CD4-positive, CD25-positive, alpha-beta regulatory T cell (primary cell): ENCODE data around the gene IRF2. TPM values are rescaled to one million over a fixed set of nuclear protein-coding genes. Genes with fewer than 3 reads are reported as not detected.

Source experiments
- ATAC-seq, 2 donors: fragments of 150-1000 bp; cut with Tn5 transposase; one replicate each; pipeline ENCODE4 v1.10.0; 2021; ENCODE audit warnings: low read depth in 2 of 2, moderate number of reproducible peaks in 2 of 2, moderate library complexity in 1 of 2
- DNase-seq, 3 donors: peaks; one replicate each; pipeline versions ENCODE4 v3.0.0 to v3.0.0-alpha.2; 2012 to 2022; ENCODE audit warnings: mixed read lengths in 1 of 3
- H3K27ac ChIP-seq: one replicate; pipeline ENCODE4 v1.7.0; 2013; ENCODE audit warnings: mild to moderate bottlenecking, low read length; ENCODE audit not compliant: insufficient read depth, poor library complexity, severe bottlenecking
- H3K27me3 ChIP-seq: one replicate; pipeline ENCODE4 v1.7.0; 2013; ENCODE audit warnings: low read length; ENCODE audit not compliant: control insufficient read depth, insufficient read depth
- H3K36me3 ChIP-seq: one replicate; pipeline ENCODE4 v1.7.0; 2013; ENCODE audit warnings: mild to moderate bottlenecking, low read length, moderate library complexity; ENCODE audit not compliant: control insufficient read depth, insufficient read depth
- H3K4me1 ChIP-seq: 2 replicates; pipeline ENCODE4 v1.7.0; 2013; ENCODE audit warnings: mild to moderate bottlenecking, low read length; ENCODE audit not compliant: insufficient read depth, control insufficient read depth, poor library complexity, severe bottlenecking
- H3K4me3 ChIP-seq: one replicate; pipeline ENCODE4 v1.7.0; 2013; ENCODE audit warnings: low read depth, mild to moderate bottlenecking, low read length, moderate library complexity
- H3K9me3 ChIP-seq, 2 experiments: 1 replicate in 1 of 2; 2 replicates in 1 of 2; pipeline ENCODE4 v1.7.0; 2013; ENCODE audit warnings: low read length in 2 of 2, mild to moderate bottlenecking in 1 of 2, moderate library complexity in 1 of 2; ENCODE audit not compliant: control insufficient read depth in 2 of 2
- H3K27ac Mint-ChIP-seq, 3 donors: one replicate each; pipeline ENCODE4 v1.8.0; 2020 to 2022; ENCODE audit warnings: mild to moderate bottlenecking in 3 of 3, mixed read lengths in 3 of 3, moderate library complexity in 2 of 3
- H3K27me3 Mint-ChIP-seq: one replicate; pipeline ENCODE4 v1.8.0; 2022; ENCODE audit warnings: mild to moderate bottlenecking, mixed read lengths
- H3K36me3 Mint-ChIP-seq: one replicate; pipeline ENCODE4 v1.8.0; 2020; ENCODE audit warnings: mixed read lengths
- H3K4me1 Mint-ChIP-seq, 4 donors: one replicate each; pipeline ENCODE4 v1.8.0; 2020 to 2022; ENCODE audit warnings: mixed read lengths in 4 of 4, mild to moderate bottlenecking in 1 of 4
- H3K4me3 Mint-ChIP-seq, 4 donors: one replicate each; pipeline ENCODE4 v1.8.0; 2020 to 2022; ENCODE audit warnings: mild to moderate bottlenecking in 4 of 4, mixed read lengths in 4 of 4, moderate library complexity in 3 of 4
- H3K9me3 Mint-ChIP-seq, 7 donors: one replicate each; pipeline ENCODE4 v1.8.0; 2020 to 2022; ENCODE audit warnings: mixed read lengths in 7 of 7, mild to moderate bottlenecking in 3 of 7, moderate library complexity in 2 of 7
- polyA plus RNA-seq, 4 donors: library from polyadenylated mRNA; unstranded; fragments of 300-500 nt; fragmentation: Illumina TruSeq; gene quantifications; one replicate each; pipeline ENCODE4 v1.2.3, GENCODE V29; 2021
- total RNA-seq: library from RNA; stranded (reverse); gene quantifications from one replicate; pipeline ENCODE4 v1.2.3, GENCODE V29; 2022

IRF2 gene
- total and polyA plus RNA-seq, 5 donors from 2014 or later, result 63.4 to 112 (median 98.3) TPM

- no peak overlapping the region for H3K4me3 ChIP-seq
- peak overlapping the region in 3 of 4 donors; percentile 11 to 72 (median 30) for H3K4me3 Mint-ChIP-seq
- no peaks in the 10 kb centered on the region for H3K9me3 ChIP-seq
- peak in 1 of 2 donors; percentile 39 for ATAC-seq
- H3K27ac Mint-ChIP-seq, result peak overlapping the region; percentile 42 to 89 (median 72)
- no peak for DNase-seq
- H3K27me3 Mint-ChIP-seq, result no peaks in the 10 kb centered on the region
- H3K27me3 ChIP-seq, result no peaks in the 10 kb centered on the region
- peak overlapping the region; percentile 42 for H3K27ac ChIP-seq
- peaks cover 51% of the 10 kb centered on the region for H3K36me3 ChIP-seq
- peaks cover 14% of the 10 kb centered on the region for H3K4me1 ChIP-seq
- H3K36me3 Mint-ChIP-seq, result peaks cover 61% of the 10 kb centered on the region
- peaks cover 20 to 79% (median 62%) of the 10 kb centered on the region in 4 donors for H3K4me1 Mint-ChIP-seq
- H3K9me3 Mint-ChIP-seq, result peaks cover 0 to 4% (median 0%) of the 10 kb centered on the region in 7 donors
Measured at GRCh38 chr4:184427093-184427492, 47.3 kb downstream of the IRF2 start.

- peaks cover 70% of the 10 kb centered on the region for H3K36me3 Mint-ChIP-seq
- DNase-seq (no peak), ATAC-seq (no peak)
- Histone ChIP-seq H3K9me3 (no peaks in the 10 kb centered on the region), H3K4me3 (no peak overlapping the region), H3K36me3 (peaks cover 53% of the 10 kb centered on the region), H3K27ac (no peak overlapping the region), H3K4me1 (peaks cover 32% of the 10 kb centered on the region), H3K27me3 (no peaks in the 10 kb centered on the region)
- H3K4me3 Mint-ChIP-seq, result no peak overlapping the region
- peaks cover 0 to 4% (median 0%) of the 10 kb centered on the region in 7 donors for H3K9me3 Mint-ChIP-seq
- no peaks in the 10 kb centered on the region for H3K27me3 Mint-ChIP-seq
- peak overlapping the region in 1 of 3 donors; percentile 80 for H3K27ac Mint-ChIP-seq
- peaks cover 32 to 82% (median 68%) of the 10 kb centered on the region in 4 donors for H3K4me1 Mint-ChIP-seq
Measured at GRCh38 chr4:184424993-184425758, 49.2 kb downstream of the IRF2 start.

GRCh38 chr4:184424279-184424678 is 50.1 kb downstream of the IRF2 start:
- H3K36me3 Mint-ChIP-seq, result peaks cover 64% of the 10 kb centered on the region
- peak overlapping the region in 1 of 4 donors; percentile 22 for H3K4me3 Mint-ChIP-seq
- no peaks in the 10 kb centered on the region for H3K27me3 Mint-ChIP-seq
- DNase-seq, result no peak
- peak overlapping the region; percentile 48 to 80 (median 55) for H3K27ac Mint-ChIP-seq
- H3K36me3 ChIP-seq, result peaks cover 53% of the 10 kb centered on the region
- no peak overlapping the region for H3K27ac ChIP-seq
- H3K4me1 ChIP-seq, result peaks cover 41% of the 10 kb centered on the region
- no peak overlapping the region for H3K4me3 ChIP-seq
- no peaks in the 10 kb centered on the region for H3K9me3 ChIP-seq
- H3K27me3 ChIP-seq, result no peaks in the 10 kb centered on the region
- peaks cover 32 to 83% (median 66%) of the 10 kb centered on the region in 4 donors for H3K4me1 Mint-ChIP-seq
- peaks cover 0 to 4% (median 0%) of the 10 kb centered on the region in 7 donors for H3K9me3 Mint-ChIP-seq
- ATAC-seq, result no peak

- Mint-ChIP-seq H3K27me3 (no peaks in the 10 kb centered on the region), H3K9me3 (peaks cover 0 to 4% (median 0%) of the 10 kb centered on the region in 7 donors), H3K36me3 (peaks cover 65% of the 10 kb centered on the region), H3K4me3 (peak overlapping the region in 2 of 4 donors; percentile 22 to 35), H3K4me1 (peaks cover 37 to 91% (median 71%) of the 10 kb centered on the region in 4 donors), H3K27ac (peak overlapping the region; percentile 17 to 55 (median 53))
- Histone ChIP-seq H3K27me3 (no peaks in the 10 kb centered on the region), H3K9me3 (no peaks in the 10 kb centered on the region), H3K4me1 (peaks cover 52% of the 10 kb centered on the region), H3K4me3 (no peak overlapping the region), H3K36me3 (peaks cover 54% of the 10 kb centered on the region), H3K27ac (peak overlapping the region; percentile 34)
- DNase-seq (no peak), ATAC-seq (no peak)
Measured at GRCh38 chr4:184423003-184423686, 51.2 kb downstream of the IRF2 start.

- Histone ChIP-seq H3K4me3 (peak overlapping the region; percentile 77), H3K9me3 (no peaks in the 10 kb centered on the region), H3K36me3 (peaks cover 47% of the 10 kb centered on the region), H3K4me1 (peaks cover 57% of the 10 kb centered on the region), H3K27me3 (no peaks in the 10 kb centered on the region), H3K27ac (peak overlapping the region; percentile 65)
- H3K27ac Mint-ChIP-seq, result peak overlapping the region; percentile 57 to 97 (median 92)
- ATAC-seq (no peak), DNase-seq (no peak)
- H3K36me3 Mint-ChIP-seq, result peaks cover 67% of the 10 kb centered on the region
- peaks cover 38 to 91% (median 73%) of the 10 kb centered on the region in 4 donors for H3K4me1 Mint-ChIP-seq
- no peaks in the 10 kb centered on the region for H3K27me3 Mint-ChIP-seq
- peak overlapping the region in 2 of 4 donors; percentile 81 to 83 for H3K4me3 Mint-ChIP-seq
- peaks cover 0 to 4% (median 0%) of the 10 kb centered on the region in 7 donors for H3K9me3 Mint-ChIP-seq
Measured at GRCh38 chr4:184422378-184422777, 52.0 kb downstream of the IRF2 start.

- peak overlapping the region; percentile 57 to 97 (median 92) for H3K27ac Mint-ChIP-seq
- H3K9me3 Mint-ChIP-seq, result peaks cover 0 to 4% (median 0%) of the 10 kb centered on the region in 7 donors
- Histone ChIP-seq H3K27me3 (no peaks in the 10 kb centered on the region), H3K4me3 (peak overlapping the region; percentile 77), H3K4me1 (peaks cover 57% of the 10 kb centered on the region), H3K36me3 (peaks cover 41% of the 10 kb centered on the region), H3K9me3 (no peaks in the 10 kb centered on the region), H3K27ac (peak overlapping the region; percentile 65)
- H3K27me3 Mint-ChIP-seq, result no peaks in the 10 kb centered on the region
- DNase-seq, result no peak
- H3K4me1 Mint-ChIP-seq, result peaks cover 38 to 86% (median 71%) of the 10 kb centered on the region in 4 donors
- H3K36me3 Mint-ChIP-seq, result peaks cover 60% of the 10 kb centered on the region
- ATAC-seq, result no peak
- H3K4me3 Mint-ChIP-seq, result peak overlapping the region; percentile 81 to 86 (median 84)
Measured at GRCh38 chr4:184421533-184422155, 52.7 kb downstream of the IRF2 start.

GRCh38 chr4:184420881-184421416 is 53.4 kb downstream of the IRF2 start:
- ATAC-seq (no peak), DNase-seq (no peak)
- peaks cover 58% of the 10 kb centered on the region for H3K4me1 ChIP-seq
- peak overlapping the region; percentile 77 for H3K4me3 ChIP-seq
- Mint-ChIP-seq H3K9me3 (peaks cover 0 to 4% (median 0%) of the 10 kb centered on the region in 7 donors), H3K4me1 (peaks cover 38 to 84% (median 68%) of the 10 kb centered on the region in 4 donors), H3K27ac (peak overlapping the region; percentile 57 to 97 (median 92)), H3K4me3 (peak overlapping the region; percentile 8 to 84 (median 82)), H3K27me3 (no peaks in the 10 kb centered on the region), H3K36me3 (peaks cover 54% of the 10 kb centered on the region)
- peak overlapping the region; percentile 65 for H3K27ac ChIP-seq
- peaks cover 36% of the 10 kb centered on the region for H3K36me3 ChIP-seq
- H3K27me3 ChIP-seq, result no peaks in the 10 kb centered on the region
- no peaks in the 10 kb centered on the region for H3K9me3 ChIP-seq
